ENCODE results near the gene CAPNS2. TPM values are rescaled to one million over a fixed set of nuclear protein-coding genes. Genes with fewer than 3 reads are reported as not detected.

The CAPNS2 gene
- total RNA-seq (2014; rRNA removed; shearing (Covaris generic)): not detected in 2 replicates

DNA sequence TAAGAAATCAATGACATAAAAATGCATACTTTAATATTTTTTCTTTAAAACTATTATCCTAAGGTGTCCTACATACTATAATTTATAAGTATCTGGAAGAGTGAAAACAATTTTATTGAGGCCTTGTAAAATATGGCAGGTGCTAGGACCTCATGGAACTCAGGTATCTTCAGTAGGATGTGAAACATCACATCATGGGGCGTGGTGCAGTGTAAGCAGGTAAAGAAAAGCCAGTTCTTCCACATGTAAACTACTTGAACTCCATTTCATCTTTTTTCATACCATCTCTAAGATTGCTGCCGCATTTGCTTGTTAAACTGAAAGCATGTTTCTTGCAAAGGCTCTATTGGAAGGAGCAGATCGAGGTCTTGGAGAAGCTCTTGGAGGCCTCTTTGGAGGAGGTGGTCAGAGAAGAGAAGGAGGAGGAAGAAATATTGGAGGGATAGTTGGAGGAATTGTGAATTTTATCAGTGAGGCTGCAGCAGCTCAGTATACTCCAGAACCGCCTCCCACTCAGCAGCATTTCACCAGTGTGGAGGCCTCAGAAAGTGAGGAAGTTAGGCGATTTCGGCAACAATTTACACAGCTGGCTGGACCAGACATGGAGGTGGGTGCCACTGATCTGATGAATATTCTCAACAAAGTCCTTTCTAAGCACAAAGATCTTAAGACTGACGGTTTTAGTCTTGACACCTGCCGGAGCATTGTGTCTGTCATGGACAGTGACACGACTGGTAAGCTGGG, at the start of gene CAPNS2:
Gene CAPNS2 (plus strand): TSS at position 253 of the 744 bp plus-strand sequence. CDS start 73 bp downstream, at position 326.
- no peak for DNase-seq (ENCODE audit: low read depth)

DNA sequence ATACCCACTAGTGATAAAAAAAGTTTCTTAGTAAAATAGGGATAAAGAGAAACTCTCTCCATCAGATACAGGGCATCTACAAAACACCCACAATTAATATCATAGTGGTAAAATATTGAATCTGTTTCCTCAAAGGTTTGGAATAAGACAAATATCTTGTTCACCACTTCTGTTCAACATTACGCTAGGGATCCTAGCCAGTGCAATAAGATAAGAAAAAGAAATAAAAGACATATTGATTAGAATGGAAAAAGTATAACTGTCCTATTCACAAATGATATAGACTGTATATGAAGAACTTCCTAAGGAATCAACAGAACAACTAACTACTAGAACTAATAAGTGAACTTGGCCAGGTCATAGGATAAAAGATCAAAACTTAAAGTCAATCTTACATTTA, 44.7 kb upstream of the CAPNS2 start:
- DNase-seq (ENCODE audit: low read depth): no peak

DNA sequence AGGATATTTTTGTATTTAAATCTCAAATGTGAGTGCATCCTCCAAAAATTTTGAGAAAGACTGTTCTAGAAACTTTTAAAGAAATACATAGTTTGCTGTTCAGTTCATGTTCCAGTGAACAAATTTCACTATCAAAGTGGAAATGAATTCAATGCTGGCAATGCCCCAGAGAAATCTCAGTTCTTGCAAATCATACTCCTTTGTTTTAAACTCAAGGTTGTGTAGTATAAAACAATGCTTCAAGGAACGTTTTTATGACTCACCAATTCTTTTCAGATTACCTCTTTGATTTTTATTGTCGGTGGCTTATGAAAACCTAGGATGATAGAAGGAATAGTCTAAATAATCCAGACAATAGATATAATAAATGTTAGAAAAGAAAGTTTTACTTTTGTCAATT, 40.0 kb upstream of the CAPNS2 start:
- no peak for DNase-seq (ENCODE audit: low read depth)

DNA sequence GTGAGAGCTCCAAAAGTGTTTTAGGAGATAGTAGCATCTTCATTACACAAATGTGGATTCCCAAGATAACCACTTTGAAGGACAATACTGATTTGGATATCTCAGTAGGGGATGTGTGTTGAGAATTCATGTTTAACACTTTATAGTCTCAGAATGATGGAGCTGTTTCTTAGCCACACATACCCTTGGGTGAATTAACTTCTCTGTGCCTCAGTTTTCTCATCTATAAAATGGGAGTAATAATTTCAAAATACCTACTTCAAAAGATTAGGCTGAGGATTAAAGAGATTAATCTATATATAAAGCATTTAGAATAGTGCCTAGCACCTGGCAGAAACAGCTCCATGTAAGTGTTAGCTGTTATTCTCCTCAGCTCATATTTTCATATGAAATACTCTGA, 38.6 kb upstream of the CAPNS2 start:
- no peak for DNase-seq (ENCODE audit: low read depth)

DNA sequence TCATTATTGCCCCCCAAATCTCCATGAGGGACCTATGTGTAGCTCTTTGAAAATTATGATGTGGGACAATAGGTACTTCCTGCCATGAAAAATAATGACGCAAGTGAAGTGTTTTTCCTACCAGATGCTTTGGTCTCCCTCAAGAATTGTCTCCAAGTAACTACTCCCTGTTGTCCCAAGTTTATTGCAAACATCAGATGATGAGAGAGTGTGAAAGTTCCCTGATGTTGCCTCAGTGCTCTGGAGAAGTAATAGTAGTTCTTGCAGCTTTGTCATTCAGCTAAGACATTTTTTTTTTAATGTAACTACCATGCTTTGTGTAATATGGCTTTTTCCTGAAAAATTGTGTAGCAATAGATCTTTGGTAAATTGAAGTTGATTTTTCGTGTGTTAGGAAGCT, 37.5 kb upstream of the CAPNS2 start:
- DNase-seq (ENCODE audit: low read depth): no peak

DNA sequence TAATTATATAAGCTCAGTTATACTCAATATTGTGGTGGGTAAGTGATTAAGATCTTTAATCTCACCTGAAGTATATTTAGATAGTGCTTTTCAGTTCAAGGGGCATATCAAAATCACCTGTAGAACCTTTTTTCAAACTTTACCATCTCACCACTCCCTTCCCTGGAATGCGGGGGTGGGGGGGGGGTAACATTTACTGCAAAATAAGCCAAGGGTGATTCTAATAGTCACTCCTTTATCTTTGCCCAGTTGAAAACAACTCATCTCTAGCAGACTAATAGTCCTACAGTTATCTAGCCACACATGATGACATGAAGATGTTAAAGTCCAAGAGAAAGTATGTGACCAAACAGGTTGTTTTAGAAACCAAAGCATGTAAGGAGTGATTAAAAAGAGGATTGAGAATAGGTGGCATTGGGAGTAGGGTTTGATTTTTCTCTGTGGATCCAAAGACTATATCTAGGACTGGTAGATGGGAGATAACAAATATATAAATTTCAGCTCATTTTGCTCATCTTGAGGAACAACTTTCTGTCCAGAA, 36.1 kb upstream of the CAPNS2 start:
- DNase-seq (ENCODE audit: low read depth): no peak

DNA sequence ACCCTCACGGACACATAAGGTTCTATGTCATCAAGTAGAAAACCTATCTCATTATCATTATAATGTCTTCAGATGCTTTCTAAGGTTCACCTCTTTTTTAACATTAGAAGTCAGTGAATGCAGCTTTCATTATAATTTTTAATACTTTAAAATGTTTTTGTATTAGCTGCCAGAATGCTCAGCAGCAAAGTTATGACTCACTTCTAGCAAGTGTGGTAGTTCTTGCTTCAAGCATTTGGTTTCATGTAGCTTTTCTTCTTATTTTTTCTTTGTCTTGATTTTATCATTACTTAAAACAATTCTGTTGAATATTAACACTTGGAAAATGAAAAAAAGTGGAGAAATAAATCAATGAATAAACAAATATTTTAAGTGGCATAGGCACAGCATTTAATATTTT, 34.3 kb upstream of the CAPNS2 start:
- no peak for DNase-seq (ENCODE audit: low read depth)

DNA sequence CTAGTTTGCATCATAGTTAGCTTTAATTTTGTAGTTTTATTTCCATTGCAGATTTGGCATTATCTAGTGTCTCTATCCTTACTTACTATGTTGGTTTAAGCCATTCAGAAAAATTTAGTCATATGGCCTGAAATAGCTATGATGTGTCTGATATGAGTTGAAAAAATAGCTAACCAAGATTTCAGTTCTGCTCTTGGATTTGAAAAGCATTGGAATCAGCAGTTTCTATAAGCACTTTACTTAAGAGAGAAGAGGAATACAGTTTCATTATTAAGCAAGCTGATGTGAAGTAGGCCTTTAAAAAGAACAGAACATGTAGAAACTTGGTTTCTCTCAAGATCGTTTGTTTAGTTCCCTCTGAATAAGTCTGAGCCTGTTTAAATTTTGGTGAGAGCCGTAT, 31.7 kb upstream of the CAPNS2 start:
- no peak for DNase-seq (ENCODE audit: low read depth)

DNA sequence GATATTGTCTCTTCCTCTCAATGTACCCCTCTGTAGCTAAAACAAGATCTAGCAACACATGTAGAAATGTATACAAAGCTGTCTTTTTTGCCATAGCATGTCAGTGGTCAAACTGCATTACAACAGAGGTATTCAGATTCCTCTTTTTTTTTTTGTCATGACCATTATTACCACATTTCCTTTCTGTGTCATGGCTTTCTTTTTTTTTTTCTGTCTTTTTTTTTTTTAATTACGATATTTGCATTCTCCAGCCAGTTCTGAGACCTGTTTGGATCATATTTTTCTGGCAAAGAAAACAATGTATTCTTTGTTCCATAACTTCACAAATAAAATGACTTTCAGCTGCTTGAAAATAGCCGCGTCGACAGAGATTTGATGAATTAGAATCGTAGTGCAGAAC, 27.4 kb upstream of the CAPNS2 start:
- DNase-seq (ENCODE audit: low read depth): no peak

DNA sequence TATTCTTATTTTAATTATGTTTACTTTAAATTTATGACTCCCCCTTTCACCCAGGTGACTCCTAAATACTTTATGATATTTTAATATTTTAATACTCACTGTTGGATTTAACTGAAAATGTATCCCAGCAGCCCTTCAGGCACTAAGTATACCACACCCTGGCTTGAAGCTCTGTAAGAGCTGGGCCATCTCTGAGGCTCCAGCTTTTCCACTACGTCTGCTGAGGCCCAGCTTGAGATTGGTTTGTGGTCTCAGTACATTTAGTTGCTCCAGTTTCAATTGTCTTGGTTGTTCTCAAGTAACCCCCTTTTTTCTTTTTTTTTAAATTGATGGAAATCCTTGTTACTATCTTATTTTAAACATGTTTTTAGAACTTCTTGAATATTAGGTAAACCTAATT, 27.0 kb upstream of the CAPNS2 start:
- no peak for DNase-seq (ENCODE audit: low read depth)

DNA sequence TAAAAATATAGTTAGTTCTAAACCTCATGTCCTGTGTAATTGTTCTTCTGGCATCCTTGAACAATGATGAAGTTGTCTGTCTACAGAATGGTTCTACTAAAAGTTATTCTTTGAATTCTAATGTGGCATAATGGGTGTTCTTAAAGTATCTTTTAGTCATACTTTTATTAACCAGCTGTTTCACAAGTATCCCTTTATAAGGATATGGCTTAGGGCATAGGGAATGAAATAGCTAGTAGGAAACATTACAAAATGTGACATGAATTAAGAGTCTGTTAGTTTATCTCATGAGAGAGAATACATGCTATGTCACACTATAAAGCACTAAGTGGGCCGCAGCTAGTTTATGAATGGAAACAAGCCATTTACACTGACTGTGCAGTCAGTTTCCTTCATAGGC, 26.3 kb upstream of the CAPNS2 start:
- DNase-seq (ENCODE audit: low read depth): no peak

DNA sequence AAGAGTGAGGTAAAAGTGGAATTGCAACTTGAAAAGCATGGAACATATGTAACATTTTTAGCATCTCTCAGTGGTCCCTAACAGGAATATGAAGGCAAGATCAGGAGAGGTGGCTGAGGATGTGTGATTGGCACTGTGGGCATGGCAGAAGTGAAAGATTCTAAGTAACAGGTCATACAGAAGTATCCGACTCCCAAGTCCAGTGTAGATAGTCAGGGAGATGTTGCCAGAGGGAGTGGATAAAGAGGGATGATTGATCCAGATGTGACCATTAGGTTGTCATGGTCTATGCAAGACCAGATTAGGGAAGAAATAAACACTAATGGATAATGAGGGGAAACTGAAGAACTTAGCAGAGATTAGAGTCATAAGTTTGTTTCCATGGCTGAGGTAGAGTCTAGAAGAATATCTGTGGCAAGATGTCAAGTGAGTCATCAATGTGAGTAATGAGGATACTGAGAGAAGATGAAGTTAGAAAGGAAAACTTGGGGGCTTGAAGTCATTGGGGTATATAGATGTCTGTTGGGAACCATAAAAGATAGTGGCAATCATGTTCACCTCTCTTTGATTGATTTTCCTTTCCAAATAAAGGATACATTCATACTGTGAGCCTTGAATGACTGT, 23.9 kb upstream of the CAPNS2 start:
- peak; percentile 55 for DNase-seq (ENCODE audit: low read depth)

DNA sequence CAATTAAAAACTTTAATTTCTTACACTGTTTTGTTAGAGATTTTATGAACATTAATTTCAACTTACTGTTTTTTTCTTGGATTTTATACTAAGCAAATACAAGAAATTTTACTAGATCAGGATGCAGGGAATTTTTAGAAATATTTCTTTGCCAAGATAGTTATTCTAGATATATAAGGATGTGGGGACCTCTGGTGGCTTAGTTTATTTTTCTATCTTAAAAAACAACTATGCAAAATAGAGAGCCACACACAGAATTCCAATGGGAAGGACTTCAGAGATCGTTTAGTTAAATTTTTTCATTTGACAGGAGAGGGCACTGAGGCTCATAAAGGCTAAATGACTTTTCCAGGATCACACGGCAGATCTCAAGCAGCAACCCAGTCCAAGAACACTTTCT, 23.0 kb upstream of the CAPNS2 start:
- DNase-seq (ENCODE audit: low read depth): no peak

DNA sequence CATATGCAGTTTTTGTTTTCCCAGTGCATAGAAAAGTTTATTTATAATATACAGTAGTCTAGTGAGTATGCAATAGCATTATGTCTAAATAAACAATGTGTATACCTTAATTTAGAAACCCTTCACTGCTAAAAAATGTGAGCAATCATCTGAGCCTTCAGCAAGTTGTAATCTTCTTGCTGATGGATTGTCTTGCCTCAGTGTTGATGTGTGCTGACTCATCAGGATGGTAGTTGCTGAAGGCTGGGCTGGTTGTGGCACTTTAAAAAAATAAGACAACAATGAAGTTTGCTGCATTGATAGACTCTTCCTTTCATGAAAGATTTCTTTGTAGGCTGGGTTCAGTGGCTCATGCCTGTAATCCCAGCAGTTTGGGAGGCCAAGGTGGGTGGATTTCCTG, 13.9 kb upstream of the CAPNS2 start:
- peak; percentile 47 for DNase-seq (ENCODE audit: low read depth)

DNA sequence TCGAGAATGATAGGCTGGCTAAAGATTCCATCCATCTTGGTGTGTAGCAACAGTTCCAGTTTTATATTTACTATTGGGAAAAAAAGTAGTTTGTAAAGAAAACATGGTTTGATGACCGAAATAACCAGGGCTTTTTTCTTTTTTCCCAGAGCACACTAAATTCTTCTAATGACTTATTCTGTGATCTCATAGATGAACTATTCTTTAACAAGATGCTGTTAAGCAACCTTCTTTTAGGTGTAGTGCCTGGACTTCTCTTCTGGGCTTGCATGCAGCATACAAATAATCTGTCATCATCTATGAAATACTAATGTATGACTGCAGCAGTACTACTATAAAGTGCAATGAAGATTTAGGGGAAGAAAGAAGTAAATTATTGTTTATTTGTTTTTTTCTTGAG, 11.0 kb upstream of the CAPNS2 start:
- DNase-seq (ENCODE audit: low read depth): no peak

DNA sequence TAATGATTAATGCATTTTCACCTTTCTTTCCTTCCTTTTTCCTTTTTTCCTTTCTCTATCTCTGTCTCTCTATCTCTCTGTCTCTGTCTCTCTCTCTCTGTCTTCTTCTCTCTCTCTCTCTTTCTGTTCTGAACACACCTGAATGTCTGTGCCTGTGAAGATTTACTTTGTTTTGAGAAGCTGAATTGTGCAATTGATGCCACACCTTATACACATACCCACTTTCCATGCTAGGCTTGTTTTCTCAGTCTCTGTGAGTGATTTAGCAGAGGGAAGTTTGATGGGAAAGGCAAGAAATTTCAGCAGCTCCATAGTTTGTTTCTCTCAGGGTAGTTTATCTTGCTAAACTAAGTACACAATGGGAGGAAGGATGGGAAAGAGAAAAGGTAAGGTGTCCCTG, 9.3 kb upstream of the CAPNS2 start:
- DNase-seq (ENCODE audit: low read depth): no peak

DNA sequence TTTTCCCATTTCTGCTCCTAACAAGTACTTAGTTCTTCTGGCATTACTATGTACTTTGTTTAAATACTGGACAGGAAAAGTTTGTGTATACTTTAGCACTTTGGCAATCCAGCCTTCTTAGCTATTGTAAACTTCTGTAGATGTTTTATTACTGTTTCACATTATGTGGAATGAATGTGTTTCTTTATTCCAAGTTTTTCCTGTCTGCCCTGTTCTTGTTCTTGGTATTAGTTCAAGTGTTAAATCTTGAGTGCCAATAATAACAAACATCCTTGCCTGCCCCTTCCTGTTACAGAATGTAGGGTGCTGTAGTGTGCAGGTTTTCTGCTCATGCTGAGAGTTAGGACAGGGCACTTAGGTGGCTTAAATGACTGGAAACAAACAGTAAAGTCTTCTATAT, 7.3 kb upstream of the CAPNS2 start:
- no peak for DNase-seq (ENCODE audit: low read depth)

DNA sequence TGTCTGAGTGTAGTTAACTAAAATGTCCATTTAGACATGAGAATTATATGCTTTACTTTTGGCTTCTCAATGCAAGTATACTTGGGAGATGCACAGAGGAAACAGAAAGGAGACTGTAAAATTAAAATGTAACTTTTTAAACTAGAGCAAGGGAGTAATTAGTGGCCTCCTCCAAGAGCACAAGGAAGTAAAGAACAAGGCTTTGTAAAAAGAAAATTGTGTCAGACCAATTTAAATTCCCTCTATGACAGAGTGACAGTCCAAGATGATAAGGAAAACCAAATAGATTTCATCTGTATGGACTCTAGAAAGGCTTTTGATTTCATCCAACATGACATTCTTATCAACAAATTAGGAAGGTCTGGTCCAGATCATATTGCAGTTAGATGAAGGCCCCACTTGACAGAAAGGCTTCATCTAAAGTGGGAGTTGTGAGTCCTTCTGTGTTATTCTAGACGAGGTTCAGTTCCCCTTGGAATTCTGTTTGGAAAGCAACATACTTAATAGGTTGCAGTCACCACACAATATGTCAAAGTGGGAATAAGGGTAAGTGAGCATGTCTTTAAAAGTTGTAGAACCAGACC, 6.5 kb upstream of the CAPNS2 start:
- no peak for DNase-seq (ENCODE audit: low read depth)

DNA sequence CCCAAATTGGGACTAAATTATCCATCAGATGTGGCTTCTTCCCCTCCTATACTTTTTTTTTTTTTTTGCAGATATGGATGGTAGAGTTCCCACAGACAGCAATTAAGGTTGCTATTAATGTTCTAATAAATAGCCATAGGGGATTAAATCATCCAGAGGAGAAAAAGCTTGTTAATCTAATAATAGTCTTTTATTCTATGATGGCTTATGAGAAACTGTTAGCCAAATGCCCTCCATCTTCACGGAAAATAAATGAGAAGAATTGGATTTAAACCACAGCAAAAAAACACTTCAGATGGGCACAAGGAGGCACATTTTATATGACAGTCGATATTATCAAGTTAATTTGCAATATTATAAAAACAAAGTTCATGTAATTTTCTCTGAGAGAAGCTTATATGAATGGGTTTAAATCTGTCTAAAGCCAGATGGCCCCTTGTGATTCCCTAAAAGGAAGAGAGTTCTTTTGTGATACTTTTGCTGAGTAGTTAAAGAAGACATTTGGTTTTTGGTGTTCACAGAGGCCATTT, 5.1 kb upstream of the CAPNS2 start:
- no peak for DNase-seq (ENCODE audit: low read depth)

DNA sequence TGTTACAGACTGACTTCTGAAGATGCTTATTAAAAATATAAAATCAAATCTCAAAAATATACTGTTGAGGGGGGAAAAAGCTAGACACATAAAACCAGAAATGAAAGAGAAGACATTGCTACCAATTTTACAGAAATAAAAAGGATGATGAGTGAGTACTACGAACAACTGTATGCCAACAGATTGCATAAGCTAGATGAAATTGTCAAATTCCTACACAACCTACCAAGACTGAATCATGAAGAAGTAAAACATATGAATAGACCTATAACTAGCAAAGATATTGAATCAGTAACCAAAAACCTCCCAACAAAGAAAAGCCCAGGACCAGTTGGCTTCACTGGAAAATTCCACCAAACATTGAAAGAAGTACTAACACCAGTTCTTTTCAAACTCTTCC, 3.5 kb upstream of the CAPNS2 start:
- no peak for DNase-seq (ENCODE audit: low read depth)

DNA sequence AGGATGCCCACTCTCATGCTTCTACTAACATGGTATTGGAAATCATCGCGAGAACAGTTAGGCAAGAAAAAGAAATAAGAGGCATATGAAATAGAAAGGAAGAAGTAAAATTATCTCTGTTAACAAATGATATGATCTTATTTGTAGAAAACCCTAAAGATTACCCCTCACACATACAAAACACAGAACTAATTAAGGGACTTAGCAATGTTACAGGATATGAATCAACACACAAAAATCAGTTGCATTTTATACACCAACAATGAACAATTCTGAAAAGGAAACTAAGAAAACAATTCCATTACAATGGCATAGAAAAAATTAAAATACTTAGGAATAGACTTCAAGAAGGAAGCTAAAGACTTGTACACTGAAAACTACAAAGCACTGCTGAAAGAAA, 2.7 kb upstream of the CAPNS2 start:
- DNase-seq (ENCODE audit: low read depth): no peak

DNA sequence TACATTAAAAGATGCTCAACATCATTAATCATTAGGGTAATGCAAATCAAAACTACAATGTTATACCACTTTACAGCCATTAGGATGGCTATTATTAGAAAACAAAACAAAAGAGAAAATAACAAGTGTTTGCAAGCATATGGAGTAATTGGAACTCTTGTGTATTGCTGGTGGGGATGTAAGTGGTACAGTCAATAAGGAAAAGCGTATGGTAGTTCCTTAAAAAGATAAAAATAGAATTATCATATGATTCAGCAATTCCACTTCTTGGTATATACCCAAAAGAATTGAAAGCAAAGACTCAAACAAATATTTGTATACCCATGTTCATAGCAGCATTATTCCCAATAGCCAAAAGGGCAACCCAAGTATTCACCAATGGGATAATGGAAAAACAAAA, 1.4 kb upstream of the CAPNS2 start:
- no peak for DNase-seq (ENCODE audit: low read depth)

DNA sequence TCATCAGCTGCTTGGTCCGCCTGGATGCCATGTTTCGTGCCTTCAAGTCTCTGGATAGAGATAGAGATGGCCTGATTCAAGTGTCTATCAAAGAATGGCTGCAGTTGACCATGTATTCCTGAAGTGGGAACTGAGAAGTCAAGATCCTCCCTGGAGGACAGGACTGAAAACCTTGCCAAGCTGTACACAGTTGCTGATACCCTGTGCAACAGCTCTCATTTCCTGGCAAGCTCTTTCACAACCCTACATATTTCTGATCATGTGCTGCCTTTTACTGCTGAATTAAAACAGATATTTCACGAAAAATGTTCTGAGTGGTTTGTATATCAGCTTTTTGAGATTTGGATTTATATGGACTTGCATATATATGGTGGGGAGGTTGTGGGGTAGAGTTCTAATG, 898 bp downstream of the CAPNS2 start:
- DNase-seq (ENCODE audit: low read depth): no peak

Measured in Daoy (cell line).